Smooth muscle cell of the brain vasculature (primary cell): Measurements from ENCODE around the gene ARPC4.
A peak's percentile ranks its signal among the peaks of the same experiment; 100 is the strongest.
"Not testable (repeated sequence)": the region's sequence is repeated elsewhere in the genome, so short reads cannot be mapped to it uniquely, and the experiment has no call there.

Experiments used
- DNase-seq: peaks from one replicate; pipeline ENCODE4 v3.0.0-alpha.2; 2012; ENCODE audit warnings: low read depth, low spot score

ARPC4 gene

GRCh38 chr3:9820946-9821345 is 28.1 kb downstream of the ARPC4 start:
- no peak for DNase-seq

GRCh38 chr3:9825451-9826040 is 32.7 kb downstream of the ARPC4 start:
- DNase-seq: no peak

GRCh38 chr3:9826815-9827573 is 34.1 kb downstream of the ARPC4 start:
- DNase-seq: no peak

- no peak for DNase-seq
These were observed 36.2 kb downstream of the ARPC4 start for GRCh38 chr3:9828801-9829755.

GRCh38 chr3:9831253-9831652 is 38.4 kb downstream of the ARPC4 start:
- DNase-seq: no peak

GRCh38 chr3:9833078-9833477 is 40.2 kb downstream of the ARPC4 start:
- no peak for DNase-seq

- DNase-seq: no peak
These were observed 41.9 kb downstream of the ARPC4 start for GRCh38 chr3:9834520-9835380.

- no peak for DNase-seq
These were observed 45.1 kb downstream of the ARPC4 start for GRCh38 chr3:9837701-9838582.

GRCh38 chr3:9838856-9839255 is 46.0 kb downstream of the ARPC4 start:
- DNase-seq: no peak

- no peak for DNase-seq
These were observed 48.1 kb downstream of the ARPC4 start for GRCh38 chr3:9841015-9841414.

- peak; percentile 92 for DNase-seq
These were observed 51.0 kb downstream of the ARPC4 start, which contains the start of gene RPUSD3 for GRCh38 chr3:9843715-9844438. Gene RPUSD3, minus strand, starts transcription at chr3:9844008. Its CDS starts 18 bp downstream, at chr3:9843990.

- no peak for DNase-seq
These were observed 53.3 kb downstream of the ARPC4 start for GRCh38 chr3:9846231-9846630.

- no peak for DNase-seq
These were observed 54.1 kb downstream of the ARPC4 start for GRCh38 chr3:9846931-9847488.

- DNase-seq: not testable (repeated sequence)
These were observed 55.0 kb downstream of the ARPC4 start for GRCh38 chr3:9847870-9848269.

- DNase-seq: not testable (repeated sequence)
These were observed 56.0 kb downstream of the ARPC4 start for GRCh38 chr3:9848860-9849259.

GRCh38 chr3:9851383-9851782 is 58.5 kb downstream of the ARPC4 start:
- DNase-seq: not testable (repeated sequence)

GRCh38 chr3:9851926-9852325 is 59.0 kb downstream of the ARPC4 start:
- DNase-seq: not testable (repeated sequence)

GRCh38 chr3:9852528-9852927 is 59.6 kb downstream of the ARPC4 start:
- DNase-seq: no peak

GRCh38 chr3:9854291-9854940 is 61.5 kb downstream of the ARPC4 start:
- not testable (repeated sequence) for DNase-seq
